Measurements from ENCODE around the gene TBC1D13.

Gene TBC1D13

GRCh38 chr9:128771094-128771721 lies 15.8 kb upstream of the TBC1D13 start:
- TF ChIP-seq CTCF (IDR thresholded peaks at IDR 0.05; ENCODE audit: low read depth, low read length, poor library complexity, severe bottlenecking) (no peak), EZH2phosphoT487 (IDR thresholded peaks at IDR 0.05; ENCODE audit: borderline replicate concordance, low read length) (no peak)
- peak overlapping the region; percentile 96 for H3K4me2 ChIP-seq (ENCODE audit: low read length)

GRCh38 chr9:128771745-128772519 lies 15.1 kb upstream of the TBC1D13 start, which contains the start of gene ZER1:
TSS of gene ZER1 (minus strand) at chr9:128771927. CDS start at chr9:128755565, 16,362 bp downstream.
- TF ChIP-seq CTCF (IDR thresholded peaks at IDR 0.05; ENCODE audit: low read depth, low read length, poor library complexity, severe bottlenecking) (no peak), EZH2phosphoT487 (IDR thresholded peaks at IDR 0.05; ENCODE audit: borderline replicate concordance, low read length) (no peak)
- peak within 1 kb of the TSS; percentile 74 for H3K27ac ChIP-seq (ENCODE audit: low read depth, low read length)
- peaks cover 20% of the 10 kb centered on the region for H3K79me2 ChIP-seq (ENCODE audit: control insufficient read depth, low read length)

More at GRCh38 chr9:128771094-128771721, 15.8 kb upstream of the TBC1D13 start:
- H3K9me3 ChIP-seq (ENCODE audit: control insufficient read depth, insufficient read depth, low read length), result peaks cover 5% of the 10 kb centered on the region
- H3K79me2 ChIP-seq (ENCODE audit: control insufficient read depth, low read length), result peaks cover 20% of the 10 kb centered on the region
- peaks cover 24% of the 10 kb centered on the region for H3K4me1 ChIP-seq (ENCODE audit: control insufficient read depth, low read length)
- no peaks in the 10 kb centered on the region for H3K9me2 ChIP-seq (replicated peaks; ENCODE audit: control insufficient read depth, low read length)
- no peaks in the 10 kb centered on the region for H3K27me3 ChIP-seq (ENCODE audit: control insufficient read depth, low read length)
- peak overlapping the region; percentile 74 for H3K27ac ChIP-seq (ENCODE audit: low read depth, low read length)
- H3F3A ChIP-seq (ENCODE audit: control insufficient read depth, insufficient read depth), result peaks cover 5% of the 10 kb centered on the region; the same call in 1 of the 2 replicates
- no peaks in the 10 kb centered on the region for H4K20me1 ChIP-seq (ENCODE audit: control insufficient read depth, insufficient read depth, low read depth, low read length)
- H3K36me3 ChIP-seq (ENCODE audit: control insufficient read depth, low read length), result no peaks in the 10 kb centered on the region; the same call in 1 of the 2 replicates
- H3K4me3 ChIP-seq (ENCODE audit: low read length), result peak overlapping the region; percentile 84

GRCh38 chr9:128773049-128773448 lies 14.0 kb upstream of the TBC1D13 start:
- H3K36me3 ChIP-seq (ENCODE audit: control insufficient read depth, low read length), result no peaks in the 10 kb centered on the region
- H3K9me3 ChIP-seq (ENCODE audit: control insufficient read depth, insufficient read depth, low read length), result peaks cover 8% of the 10 kb centered on the region
- H3K9me2 ChIP-seq (replicated peaks; ENCODE audit: control insufficient read depth, low read length), result no peaks in the 10 kb centered on the region
- H3K27ac ChIP-seq (ENCODE audit: low read depth, low read length), result no peak overlapping the region
- H3K79me2 ChIP-seq (ENCODE audit: control insufficient read depth, low read length), result peaks cover 20% of the 10 kb centered on the region
- H4K20me1 ChIP-seq (ENCODE audit: control insufficient read depth, insufficient read depth, low read depth, low read length), result no peaks in the 10 kb centered on the region
- peak overlapping the region; percentile 96; the same call in 1 of the 2 replicates for H3K4me2 ChIP-seq (ENCODE audit: low read length)
- no peaks in the 10 kb centered on the region for H3K27me3 ChIP-seq (ENCODE audit: control insufficient read depth, low read length)
- no peak overlapping the region for H3K4me3 ChIP-seq (ENCODE audit: low read length)
- peaks cover 41% of the 10 kb centered on the region for H3K4me1 ChIP-seq (ENCODE audit: control insufficient read depth, low read length)
- TF ChIP-seq CTCF (IDR thresholded peaks at IDR 0.05; ENCODE audit: low read depth, low read length, poor library complexity, severe bottlenecking), result no peak
- TF ChIP-seq EZH2phosphoT487 (IDR thresholded peaks at IDR 0.05; ENCODE audit: borderline replicate concordance, low read length), result no peak
- peaks cover 5% of the 10 kb centered on the region; the same call in 1 of the 2 replicates for H3F3A ChIP-seq (ENCODE audit: control insufficient read depth, insufficient read depth)

More at GRCh38 chr9:128771745-128772519, 15.1 kb upstream of the TBC1D13 start, which contains the start of gene ZER1:
- Histone ChIP-seq H3K36me3 (ENCODE audit: control insufficient read depth, low read length) (no peaks in the 10 kb centered on the region; the same call in 1 of the 2 replicates), H3K4me1 (ENCODE audit: control insufficient read depth, low read length) (peaks cover 30% of the 10 kb centered on the region), H3K9me3 (ENCODE audit: control insufficient read depth, insufficient read depth, low read length) (peaks cover 8% of the 10 kb centered on the region), H3K27me3 (ENCODE audit: control insufficient read depth, low read length) (no peaks in the 10 kb centered on the region), H3K4me2 (ENCODE audit: low read length) (peak within 1 kb of the TSS; percentile 96), H3K4me3 (ENCODE audit: low read length) (peak within 1 kb of the TSS; percentile 84), H3K9me2 (replicated peaks; ENCODE audit: control insufficient read depth, low read length) (no peaks in the 10 kb centered on the region), H3F3A (ENCODE audit: control insufficient read depth, insufficient read depth) (peaks cover 5% of the 10 kb centered on the region; the same call in 1 of the 2 replicates), H4K20me1 (ENCODE audit: control insufficient read depth, insufficient read depth, low read depth, low read length) (no peaks in the 10 kb centered on the region)
